ENCODE data around the gene TEX12.

Gene TEX12

DNA sequence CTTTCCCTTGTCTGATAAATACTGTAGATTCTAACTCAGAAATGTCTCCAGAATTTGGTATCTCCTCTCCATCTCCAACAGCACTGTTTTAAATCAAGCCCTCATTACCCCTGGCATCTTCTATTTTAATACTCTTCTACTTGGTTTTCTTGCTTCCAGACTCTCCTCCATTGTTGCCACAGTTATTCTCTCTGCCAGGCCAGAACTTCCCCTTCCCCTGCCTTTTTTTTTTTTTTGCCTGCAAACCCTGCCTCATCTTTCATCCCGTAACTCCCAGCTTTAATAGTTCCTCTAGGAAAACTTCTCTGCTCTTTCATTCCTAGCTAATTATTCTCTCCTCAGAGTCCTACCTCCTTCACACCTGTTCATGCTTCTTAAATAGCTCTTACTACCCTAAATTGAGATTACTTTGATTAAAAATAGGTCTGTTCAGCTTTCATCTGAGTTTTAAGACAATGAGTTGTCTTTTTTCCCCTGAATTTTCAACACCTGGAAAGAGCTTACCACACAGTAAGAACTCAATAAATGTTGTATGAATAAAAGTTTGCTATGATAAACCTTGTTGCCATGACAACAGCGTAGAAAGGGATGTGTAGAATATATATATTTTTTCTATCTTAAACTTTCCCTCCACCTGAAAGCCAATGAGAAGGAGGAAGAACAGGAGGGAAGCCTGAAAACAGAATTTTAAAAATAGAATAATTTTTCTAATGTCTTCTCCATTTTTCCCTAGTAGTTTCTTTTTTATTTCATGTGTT, 6.9 kb upstream of the TEX12 start:
- TF ChIP-seq, protein P1, sequence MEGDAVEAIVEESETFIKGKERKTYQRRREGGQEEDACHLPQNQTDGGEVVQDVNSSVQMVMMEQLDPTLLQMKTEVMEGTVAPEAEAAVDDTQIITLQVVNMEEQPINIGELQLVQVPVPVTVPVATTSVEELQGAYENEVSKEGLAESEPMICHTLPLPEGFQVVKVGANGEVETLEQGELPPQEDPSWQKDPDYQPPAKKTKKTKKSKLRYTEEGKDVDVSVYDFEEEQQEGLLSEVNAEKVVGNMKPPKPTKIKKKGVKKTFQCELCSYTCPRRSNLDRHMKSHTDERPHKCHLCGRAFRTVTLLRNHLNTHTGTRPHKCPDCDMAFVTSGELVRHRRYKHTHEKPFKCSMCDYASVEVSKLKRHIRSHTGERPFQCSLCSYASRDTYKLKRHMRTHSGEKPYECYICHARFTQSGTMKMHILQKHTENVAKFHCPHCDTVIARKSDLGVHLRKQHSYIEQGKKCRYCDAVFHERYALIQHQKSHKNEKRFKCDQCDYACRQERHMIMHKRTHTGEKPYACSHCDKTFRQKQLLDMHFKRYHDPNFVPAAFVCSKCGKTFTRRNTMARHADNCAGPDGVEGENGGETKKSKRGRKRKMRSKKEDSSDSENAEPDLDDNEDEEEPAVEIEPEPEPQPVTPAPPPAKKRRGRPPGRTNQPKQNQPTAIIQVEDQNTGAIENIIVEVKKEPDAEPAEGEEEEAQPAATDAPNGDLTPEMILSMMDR (IDR thresholded peaks at IDR 0.05) = no peak

GRCh38 chr11:112161012-112161411, 6.2 kb upstream of the TEX12 start:
- TF ChIP-seq, protein P1 (IDR thresholded peaks at IDR 0.05) = no peak

- TF ChIP-seq, protein P1 (IDR thresholded peaks at IDR 0.05) = no peak
These were observed 4.2 kb upstream of the TEX12 start for GRCh38 chr11:112162761-112163546.

GRCh38 chr11:112163875-112164685, 3.1 kb upstream of the TEX12 start, which contains the start of gene IL18:
TSS of gene IL18 (minus strand) at chr11:112164094. CDS start at chr11:112155053, 9,041 bp downstream.
- TF ChIP-seq, protein P1 (IDR thresholded peaks at IDR 0.05) = no peak

- TF ChIP-seq, protein P1 (IDR thresholded peaks at IDR 0.05) = no peak
These were observed 2.1 kb upstream of the TEX12 start for GRCh38 chr11:112165049-112165448.

DNA sequence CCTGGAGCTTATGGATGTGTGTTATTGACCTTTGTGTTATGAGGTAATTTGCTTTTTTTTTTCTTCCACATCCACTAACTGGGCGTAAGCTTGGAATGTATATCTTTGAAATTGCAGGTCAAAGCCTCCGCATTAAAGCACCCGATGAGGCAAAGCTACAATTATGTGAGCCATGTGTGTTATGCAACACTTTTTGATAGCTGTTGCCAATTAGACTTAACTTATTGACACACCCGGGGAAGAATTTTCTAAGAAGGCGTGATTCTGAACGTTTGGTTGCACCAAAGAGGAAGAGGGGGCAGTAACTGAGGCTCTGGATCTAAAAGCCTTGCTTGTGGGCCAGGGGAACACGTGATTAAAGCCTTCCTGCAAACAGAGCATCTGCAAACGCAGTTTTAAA, 610 bp upstream of the TEX12 start:
- TF ChIP-seq, protein P1 (IDR thresholded peaks at IDR 0.05) = no peak

DNA sequence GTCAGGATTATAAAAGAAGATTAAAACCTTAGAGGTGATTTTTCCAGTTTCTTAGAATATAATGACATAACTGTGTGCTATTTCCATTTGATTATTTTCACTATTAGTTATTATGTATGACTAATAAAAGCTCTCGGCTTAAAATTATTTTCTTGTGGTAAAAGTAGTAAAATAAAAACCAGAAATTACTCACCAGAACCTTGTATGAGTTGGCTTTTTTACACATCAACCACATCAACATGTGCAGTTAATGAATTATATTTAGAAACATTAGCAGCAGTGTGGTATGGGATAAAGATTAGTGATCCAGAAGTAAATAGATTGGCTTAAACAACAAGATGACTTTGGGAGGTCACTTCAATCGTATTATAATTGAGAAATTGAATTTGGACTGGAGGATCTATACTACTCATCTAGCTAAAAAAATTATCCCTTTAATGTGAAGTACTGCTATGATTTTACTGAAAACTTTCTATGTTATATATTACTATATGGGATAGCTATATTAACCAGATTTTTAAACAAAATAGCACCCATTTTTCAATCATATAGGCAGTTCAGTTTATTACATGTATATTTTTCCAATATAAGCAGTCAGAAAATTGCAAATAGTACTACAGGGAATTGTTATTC, 5.3 kb downstream of the TEX12 start:
- TF ChIP-seq, protein P1 (IDR thresholded peaks at IDR 0.05) = no peak

All from LNCAP (cell line).